Right atrium auricular region (tissue), 2 donors: ENCODE measurements around the gene CDC42BPG. TPM values are rescaled to one million over a fixed set of nuclear protein-coding genes. Genes with fewer than 3 reads are reported as not detected.

Experiments
- DNase-seq: peaks from one replicate; pipeline ENCODE4 v3.0.0-alpha.2; 2019; ENCODE audit warnings: low spot score
- H3K27ac ChIP-seq, 2 donors: fragments of 200-600 bp; sonication (generic); 1 replicate in 1 of 2; 2 replicates in 1 of 2; pipeline ENCODE4 v1.5.1; 2016 to 2019
- H3K27me3 ChIP-seq, 2 donors: fragments of 200-600 bp; sonication (generic); one replicate each; pipeline versions ENCODE4 v1.5.1 to v1.6.0; 2017 to 2019
- H3K36me3 ChIP-seq: fragments of 200-600 bp; sonication (generic); one replicate; pipeline ENCODE4 v1.5.1; 2016
- H3K4me1 ChIP-seq, 2 donors: fragments of 200-600 bp; sonication (generic); one replicate each; pipeline versions ENCODE4 v1.5.1 to v1.6.0; 2017 to 2019
- H3K4me3 ChIP-seq, 2 donors: fragments of 200-600 bp; sonication (generic); 1 replicate in 1 of 2; 2 replicates in 1 of 2; pipeline ENCODE4 v1.5.1; 2017 to 2019; ENCODE audit warnings: mild to moderate bottlenecking in 1 of 2, moderate library complexity in 1 of 2
- H3K9me3 ChIP-seq, 2 donors: fragments of 200-600 bp; sonication (generic); one replicate each; pipeline ENCODE4 v1.5.1; 2019
- total RNA-seq, 2 donors: library from RNA; depleted of rRNA; stranded (reverse); fragments of >200 nt; gene quantifications; one replicate each; pipeline ENCODE4 v1.1.0, GENCODE V29; 2016
- TF ChIP-seq, protein P1 (sequence below), 2 donors: fragments of 200-600 bp; sonication (generic); IDR thresholded peaks; one replicate each; pipeline ENCODE4 v1.5.1; 2019; ENCODE audit warnings: antibody characterized with exemption in 2 of 2

The CDC42BPG gene
- total RNA-seq, 2 donors from 2014 or later, result 0.33 to 1.0 TPM

DNA sequence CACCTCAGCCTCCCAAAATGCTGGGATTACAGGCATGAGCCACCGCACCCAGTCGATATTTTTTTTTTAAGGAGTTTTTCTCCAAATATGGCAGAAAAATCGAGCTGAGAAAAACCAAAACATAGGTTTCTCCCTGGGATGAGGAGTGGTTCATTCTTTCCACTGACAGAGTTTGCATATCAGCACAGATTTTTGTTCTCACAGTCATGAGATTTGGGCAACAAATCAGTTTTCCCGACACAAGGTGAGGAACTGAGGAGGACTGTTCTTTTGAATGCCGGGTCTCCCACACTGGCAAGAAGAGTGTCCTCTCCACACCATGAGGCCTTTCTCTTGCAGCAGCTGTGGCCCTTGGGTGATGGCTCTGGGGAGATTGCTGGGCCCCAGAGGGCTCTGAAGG lies 37.8 kb upstream of the CDC42BPG start:
- peaks cover 0 to 26% of the 10 kb centered on the region in 2 donors for H3K4me1 ChIP-seq
- TF ChIP-seq, protein P1, sequence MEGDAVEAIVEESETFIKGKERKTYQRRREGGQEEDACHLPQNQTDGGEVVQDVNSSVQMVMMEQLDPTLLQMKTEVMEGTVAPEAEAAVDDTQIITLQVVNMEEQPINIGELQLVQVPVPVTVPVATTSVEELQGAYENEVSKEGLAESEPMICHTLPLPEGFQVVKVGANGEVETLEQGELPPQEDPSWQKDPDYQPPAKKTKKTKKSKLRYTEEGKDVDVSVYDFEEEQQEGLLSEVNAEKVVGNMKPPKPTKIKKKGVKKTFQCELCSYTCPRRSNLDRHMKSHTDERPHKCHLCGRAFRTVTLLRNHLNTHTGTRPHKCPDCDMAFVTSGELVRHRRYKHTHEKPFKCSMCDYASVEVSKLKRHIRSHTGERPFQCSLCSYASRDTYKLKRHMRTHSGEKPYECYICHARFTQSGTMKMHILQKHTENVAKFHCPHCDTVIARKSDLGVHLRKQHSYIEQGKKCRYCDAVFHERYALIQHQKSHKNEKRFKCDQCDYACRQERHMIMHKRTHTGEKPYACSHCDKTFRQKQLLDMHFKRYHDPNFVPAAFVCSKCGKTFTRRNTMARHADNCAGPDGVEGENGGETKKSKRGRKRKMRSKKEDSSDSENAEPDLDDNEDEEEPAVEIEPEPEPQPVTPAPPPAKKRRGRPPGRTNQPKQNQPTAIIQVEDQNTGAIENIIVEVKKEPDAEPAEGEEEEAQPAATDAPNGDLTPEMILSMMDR (IDR thresholded peaks at IDR 0.05), result no peak
- DNase-seq, result no peak
- H3K27ac ChIP-seq, result peak overlapping the region in 1 of 2 donors; percentile 89
- no peak overlapping the region for H3K4me3 ChIP-seq
- no peaks in the 10 kb centered on the region for H3K9me3 ChIP-seq
- H3K27me3 ChIP-seq, result no peaks in the 10 kb centered on the region
- H3K36me3 ChIP-seq, result no peaks in the 10 kb centered on the region

GRCh38 chr11:64881476-64881875 lies 37.0 kb upstream of the CDC42BPG start:
- Histone ChIP-seq H3K4me1 (peaks cover 0 to 34% of the 10 kb centered on the region in 2 donors), H3K9me3 (no peaks in the 10 kb centered on the region), H3K27ac (peak overlapping the region in 1 of 2 donors; percentile 89), H3K27me3 (no peaks in the 10 kb centered on the region), H3K36me3 (no peaks in the 10 kb centered on the region), H3K4me3 (no peak overlapping the region)
- TF ChIP-seq, protein P1 (IDR thresholded peaks at IDR 0.05), result no peak
- no peak for DNase-seq

DNA sequence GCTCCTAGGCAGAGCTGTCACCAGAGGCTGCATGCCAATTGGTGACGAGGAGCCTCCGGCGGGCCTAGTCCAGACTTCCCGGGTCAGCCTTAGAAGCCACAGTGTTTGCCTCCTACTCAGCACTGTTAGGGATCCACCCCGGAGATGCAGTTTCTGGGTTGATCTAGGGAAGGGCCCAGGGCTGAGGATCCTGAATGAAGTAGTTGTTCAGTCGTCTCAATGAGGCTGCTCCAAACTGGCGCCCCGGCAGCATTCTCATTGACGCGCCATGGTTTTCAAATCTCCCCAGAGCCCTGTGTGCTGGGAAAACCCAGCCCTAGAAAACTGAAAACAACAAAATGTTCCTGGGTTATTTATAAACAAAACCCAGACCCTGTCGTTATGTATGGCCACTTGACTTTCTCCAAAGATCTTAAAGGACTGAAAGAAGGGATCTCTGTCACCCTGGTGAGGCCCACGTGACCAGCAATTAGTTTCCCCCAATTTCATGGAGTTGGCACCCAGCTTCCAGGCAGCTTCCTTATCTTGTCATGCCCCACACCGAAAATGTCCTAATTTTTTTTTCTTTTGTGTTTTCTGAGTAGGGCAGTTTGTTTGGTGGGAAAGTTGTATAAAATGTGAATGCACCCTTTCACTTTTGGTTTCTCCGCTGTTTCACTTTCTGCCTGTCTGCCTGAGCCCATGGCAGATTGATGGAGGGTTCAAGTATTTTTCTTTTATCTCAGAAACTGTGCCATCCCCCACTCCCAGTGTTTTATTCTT lies 36.0 kb upstream of the CDC42BPG start:
- TF ChIP-seq, protein P1 (IDR thresholded peaks at IDR 0.05), result no peak
- H3K4me3 ChIP-seq, result no peak overlapping the region
- H3K4me1 ChIP-seq, result peaks cover 0 to 44% of the 10 kb centered on the region in 2 donors
- peak overlapping the region; percentile 89 to 90 for H3K27ac ChIP-seq
- DNase-seq, result peak; percentile 74
- no peaks in the 10 kb centered on the region for H3K9me3 ChIP-seq
- no peaks in the 10 kb centered on the region for H3K36me3 ChIP-seq
- no peaks in the 10 kb centered on the region for H3K27me3 ChIP-seq

DNA sequence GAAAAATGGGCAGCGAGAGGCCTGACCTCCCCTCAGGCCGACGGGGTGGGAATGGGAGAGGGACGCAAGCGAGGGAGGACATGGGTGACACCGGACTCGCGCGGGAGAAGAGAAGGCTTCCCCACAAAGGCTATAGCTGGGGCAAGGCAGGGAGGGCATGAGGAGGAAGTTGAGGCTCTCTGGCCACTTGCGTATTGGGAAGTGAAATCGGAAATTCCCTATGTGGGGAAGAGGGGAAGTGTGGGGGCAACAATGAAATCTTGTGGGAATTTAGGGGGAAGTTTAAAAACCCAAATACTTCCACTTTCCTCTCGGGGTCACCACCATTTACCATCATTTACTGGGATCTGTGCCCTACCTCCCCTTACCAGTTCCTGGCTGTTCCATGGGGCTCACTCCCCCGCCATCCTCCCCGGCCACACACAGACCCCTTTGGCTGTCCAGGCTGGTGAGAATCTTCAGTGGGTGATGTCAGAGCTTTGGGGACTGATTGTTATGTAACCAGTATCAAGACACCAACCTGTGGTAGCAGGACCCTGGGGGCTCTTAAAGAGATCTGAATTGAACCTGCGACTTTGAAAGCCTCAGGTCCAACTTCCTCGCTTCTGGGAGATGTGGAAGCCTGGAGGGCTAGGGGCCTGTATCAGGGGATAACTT lies 34.9 kb upstream of the CDC42BPG start:
- Histone ChIP-seq H3K4me1 (peaks cover 0 to 55% of the 10 kb centered on the region in 2 donors), H3K27ac (peak overlapping the region; percentile 89 to 90), H3K4me3 (peak overlapping the region; percentile 54 to 84), H3K9me3 (no peaks in the 10 kb centered on the region), H3K27me3 (no peaks in the 10 kb centered on the region), H3K36me3 (peaks cover under 1% of the 10 kb centered on the region)
- TF ChIP-seq, protein P1 (IDR thresholded peaks at IDR 0.05), result no peak
- DNase-seq, result no peak

GRCh38 chr11:64878494-64879243 lies 34.2 kb upstream of the CDC42BPG start, which contains the start of gene EHD1:
EHD1 (minus strand) TSS chr11:64878621; CDS start chr11:64878464, 157 bp downstream.
- DNase-seq, result peak; percentile 98

More at GRCh38 chr11:64878494-64879243, 34.2 kb upstream of the CDC42BPG start, which contains the start of gene EHD1:
- Histone ChIP-seq H3K27me3 (no peaks in the 10 kb centered on the region), H3K27ac (peak within 1 kb of the TSS; percentile 89 to 90), H3K4me1 (peaks cover 0 to 59% of the 10 kb centered on the region in 2 donors), H3K4me3 (peak within 1 kb of the TSS; percentile 84 to 87), H3K9me3 (no peaks in the 10 kb centered on the region), H3K36me3 (peaks cover 7% of the 10 kb centered on the region)
- TF ChIP-seq, protein P1 (IDR thresholded peaks at IDR 0.05), result peak; percentile 17 to 57
